ENCODE data around the gene STMP1.

- TF ChIP-seq SIN3A (IDR thresholded peaks at IDR 0.05; ENCODE audit: borderline replicate concordance, insufficient read depth, low read length) (no peak), POLR2AphosphoS5 (IDR thresholded peaks at IDR 0.05; ENCODE audit: low read depth, low read length) (no peak), REST (IDR thresholded peaks at IDR 0.05; ENCODE audit: insufficient read depth in 1 of 2, low read depth in 2 of 2, low read length in 2 of 2) (no peak), TAF1 (IDR thresholded peaks at IDR 0.05; ENCODE audit: borderline replicate concordance, insufficient read depth, low read length) (no peak)
Measured at GRCh38 chr7:135708041-135708440, 45.7 kb downstream of the STMP1 start.

Data from PFSK-1 (cell line).